CD4-positive, CD25-positive, alpha-beta regulatory T cell (primary cell): ENCODE results near the gene LY9. TPM values are rescaled to one million over a fixed set of nuclear protein-coding genes. Genes with fewer than 3 reads are reported as not detected.
A peak's percentile ranks its signal among the peaks of the same experiment; 100 is the strongest.

Experiments
- ATAC-seq, 2 donors: fragments of 150-1000 bp; cut with Tn5 transposase; one replicate each; pipeline ENCODE4 v1.10.0; 2021; ENCODE audit warnings: low read depth in 2 of 2, moderate number of reproducible peaks in 2 of 2, moderate library complexity in 1 of 2
- DNase-seq, 3 donors: peaks; one replicate each; pipeline versions ENCODE4 v3.0.0 to v3.0.0-alpha.2; 2012 to 2022; ENCODE audit warnings: mixed read lengths in 1 of 3
- H3K27ac ChIP-seq: one replicate; pipeline ENCODE4 v1.7.0; 2013; ENCODE audit warnings: mild to moderate bottlenecking, low read length; ENCODE audit not compliant: insufficient read depth, poor library complexity, severe bottlenecking
- H3K27me3 ChIP-seq: one replicate; pipeline ENCODE4 v1.7.0; 2013; ENCODE audit warnings: low read length; ENCODE audit not compliant: control insufficient read depth, insufficient read depth
- H3K36me3 ChIP-seq: one replicate; pipeline ENCODE4 v1.7.0; 2013; ENCODE audit warnings: mild to moderate bottlenecking, low read length, moderate library complexity; ENCODE audit not compliant: control insufficient read depth, insufficient read depth
- H3K4me1 ChIP-seq: 2 replicates; pipeline ENCODE4 v1.7.0; 2013; ENCODE audit warnings: mild to moderate bottlenecking, low read length; ENCODE audit not compliant: insufficient read depth, control insufficient read depth, poor library complexity, severe bottlenecking
- H3K4me3 ChIP-seq: one replicate; pipeline ENCODE4 v1.7.0; 2013; ENCODE audit warnings: low read depth, mild to moderate bottlenecking, low read length, moderate library complexity
- H3K9me3 ChIP-seq, 2 experiments: 1 replicate in 1 of 2; 2 replicates in 1 of 2; pipeline ENCODE4 v1.7.0; 2013; ENCODE audit warnings: low read length in 2 of 2, mild to moderate bottlenecking in 1 of 2, moderate library complexity in 1 of 2; ENCODE audit not compliant: control insufficient read depth in 2 of 2
- H3K27ac Mint-ChIP-seq, 3 donors: one replicate each; pipeline ENCODE4 v1.8.0; 2020 to 2022; ENCODE audit warnings: mild to moderate bottlenecking in 3 of 3, mixed read lengths in 3 of 3, moderate library complexity in 2 of 3
- H3K27me3 Mint-ChIP-seq: one replicate; pipeline ENCODE4 v1.8.0; 2022; ENCODE audit warnings: mild to moderate bottlenecking, mixed read lengths
- H3K36me3 Mint-ChIP-seq: one replicate; pipeline ENCODE4 v1.8.0; 2020; ENCODE audit warnings: mixed read lengths
- H3K4me1 Mint-ChIP-seq, 4 donors: one replicate each; pipeline ENCODE4 v1.8.0; 2020 to 2022; ENCODE audit warnings: mixed read lengths in 4 of 4, mild to moderate bottlenecking in 1 of 4
- H3K4me3 Mint-ChIP-seq, 4 donors: one replicate each; pipeline ENCODE4 v1.8.0; 2020 to 2022; ENCODE audit warnings: mild to moderate bottlenecking in 4 of 4, mixed read lengths in 4 of 4, moderate library complexity in 3 of 4
- H3K9me3 Mint-ChIP-seq, 7 donors: one replicate each; pipeline ENCODE4 v1.8.0; 2020 to 2022; ENCODE audit warnings: mixed read lengths in 7 of 7, mild to moderate bottlenecking in 3 of 7, moderate library complexity in 2 of 7
- polyA plus RNA-seq, 4 donors: library from polyadenylated mRNA; unstranded; fragments of 300-500 nt; fragmentation: Illumina TruSeq; gene quantifications; one replicate each; pipeline ENCODE4 v1.2.3, GENCODE V29; 2021
- total RNA-seq: library from RNA; stranded (reverse); gene quantifications from one replicate; pipeline ENCODE4 v1.2.3, GENCODE V29; 2022

LY9 gene
- total and polyA plus RNA-seq, 5 donors from 2014 or later = 105 to 147 (median 130) TPM

GRCh38 chr1:160855181-160855981 lies 59.4 kb downstream of the LY9 start:
- Histone ChIP-seq H3K27me3 (no peaks in the 10 kb centered on the region), H3K9me3 (no peaks in the 10 kb centered on the region), H3K4me3 (no peak overlapping the region), H3K27ac (no peak overlapping the region), H3K4me1 (peaks cover 7% of the 10 kb centered on the region), H3K36me3 (no peaks in the 10 kb centered on the region)
- H3K36me3 Mint-ChIP-seq = no peaks in the 10 kb centered on the region
- no peak overlapping the region for H3K4me3 Mint-ChIP-seq
- ATAC-seq = peak; percentile 28 to 31
- H3K27me3 Mint-ChIP-seq = peaks cover 7% of the 10 kb centered on the region
- peaks cover 0 to 2% (median 0%) of the 10 kb centered on the region in 4 donors for H3K4me1 Mint-ChIP-seq
- H3K27ac Mint-ChIP-seq = no peak overlapping the region
- DNase-seq = no peak
- peaks cover 0 to 2% (median 0%) of the 10 kb centered on the region in 7 donors for H3K9me3 Mint-ChIP-seq

- Mint-ChIP-seq H3K4me3 (no peak overlapping the region), H3K27me3 (peaks cover 10% of the 10 kb centered on the region), H3K27ac (no peak overlapping the region), H3K9me3 (peaks cover 0 to 2% (median 0%) of the 10 kb centered on the region in 7 donors), H3K36me3 (no peaks in the 10 kb centered on the region), H3K4me1 (peaks cover 0 to 2% (median 0%) of the 10 kb centered on the region in 4 donors)
- Histone ChIP-seq H3K4me1 (peaks cover 7% of the 10 kb centered on the region), H3K27me3 (no peaks in the 10 kb centered on the region), H3K27ac (no peak overlapping the region), H3K9me3 (no peaks in the 10 kb centered on the region), H3K4me3 (no peak overlapping the region), H3K36me3 (no peaks in the 10 kb centered on the region)
- ATAC-seq = no peak
- no peak for DNase-seq
These were observed 62.1 kb downstream of the LY9 start for GRCh38 chr1:160858097-160858496.

GRCh38 chr1:160858507-160858906 lies 62.5 kb downstream of the LY9 start:
- Histone ChIP-seq H3K36me3 (no peaks in the 10 kb centered on the region), H3K4me1 (peaks cover 7% of the 10 kb centered on the region), H3K27me3 (no peaks in the 10 kb centered on the region), H3K27ac (no peak overlapping the region), H3K9me3 (no peaks in the 10 kb centered on the region), H3K4me3 (no peak overlapping the region)
- H3K36me3 Mint-ChIP-seq = no peaks in the 10 kb centered on the region
- peaks cover 0 to 2% (median 0%) of the 10 kb centered on the region in 7 donors for H3K9me3 Mint-ChIP-seq
- H3K4me1 Mint-ChIP-seq = peaks cover 0 to 2% (median 0%) of the 10 kb centered on the region in 4 donors
- H3K27ac Mint-ChIP-seq = no peak overlapping the region
- no peak overlapping the region for H3K4me3 Mint-ChIP-seq
- no peak for DNase-seq
- no peak for ATAC-seq
- peaks cover 10% of the 10 kb centered on the region for H3K27me3 Mint-ChIP-seq

GRCh38 chr1:160859166-160859565 lies 63.2 kb downstream of the LY9 start:
- peaks cover 0 to 2% (median 0%) of the 10 kb centered on the region in 7 donors for H3K9me3 Mint-ChIP-seq
- H3K4me1 Mint-ChIP-seq = no peaks in the 10 kb centered on the region
- no peaks in the 10 kb centered on the region for H3K27me3 ChIP-seq
- DNase-seq (no peak), ATAC-seq (no peak)
- no peak overlapping the region for H3K4me3 ChIP-seq
- no peaks in the 10 kb centered on the region for H3K36me3 Mint-ChIP-seq
- H3K4me1 ChIP-seq = peaks cover 7% of the 10 kb centered on the region
- H3K27ac Mint-ChIP-seq = no peak overlapping the region
- peaks cover 10% of the 10 kb centered on the region for H3K27me3 Mint-ChIP-seq
- H3K4me3 Mint-ChIP-seq = no peak overlapping the region
- no peaks in the 10 kb centered on the region for H3K36me3 ChIP-seq
- H3K9me3 ChIP-seq = no peaks in the 10 kb centered on the region
- H3K27ac ChIP-seq = no peak overlapping the region

- Mint-ChIP-seq H3K9me3 (peaks cover 0 to 2% (median 0%) of the 10 kb centered on the region in 7 donors), H3K36me3 (no peaks in the 10 kb centered on the region), H3K4me3 (no peak overlapping the region), H3K27ac (peak overlapping the region in 1 of 3 donors; percentile 41), H3K27me3 (peaks cover 10% of the 10 kb centered on the region), H3K4me1 (no peaks in the 10 kb centered on the region)
- Histone ChIP-seq H3K27me3 (no peaks in the 10 kb centered on the region), H3K4me1 (no peaks in the 10 kb centered on the region), H3K27ac (no peak overlapping the region), H3K9me3 (no peaks in the 10 kb centered on the region), H3K4me3 (no peak overlapping the region), H3K36me3 (no peaks in the 10 kb centered on the region)
- DNase-seq (no peak), ATAC-seq (no peak)
These were observed 65.0 kb downstream of the LY9 start for GRCh38 chr1:160860840-160861505.

GRCh38 chr1:160862203-160863060 lies 66.5 kb downstream of the LY9 start, which contains the start of gene CD244:
Gene CD244 (minus strand): TSS chr1:160862887. CDS start chr1:160862677, 210 bp downstream.
- Mint-ChIP-seq H3K9me3 (peaks cover 0 to 2% (median 0%) of the 10 kb centered on the region in 7 donors), H3K36me3 (no peaks in the 10 kb centered on the region), H3K4me3 (no peak within 1 kb of the TSS), H3K4me1 (no peaks in the 10 kb centered on the region), H3K27ac (peak within 1 kb of the TSS in 1 of 3 donors; percentile 6), H3K27me3 (peaks cover 10% of the 10 kb centered on the region)
- Histone ChIP-seq H3K4me1 (no peaks in the 10 kb centered on the region), H3K36me3 (no peaks in the 10 kb centered on the region), H3K27ac (no peak within 1 kb of the TSS), H3K4me3 (no peak within 1 kb of the TSS), H3K9me3 (no peaks in the 10 kb centered on the region), H3K27me3 (no peaks in the 10 kb centered on the region)
- ATAC-seq = peak; percentile 64 to 71
- DNase-seq = peak in 1 of 3 donors; percentile 14

GRCh38 chr1:160863061-160863773 lies 67.2 kb downstream of the LY9 start:
- DNase-seq (no peak), ATAC-seq (no peak)
- Histone ChIP-seq H3K36me3 (no peaks in the 10 kb centered on the region), H3K27me3 (no peaks in the 10 kb centered on the region), H3K27ac (no peak overlapping the region), H3K4me1 (no peaks in the 10 kb centered on the region), H3K9me3 (no peaks in the 10 kb centered on the region), H3K4me3 (no peak overlapping the region)
- peaks cover 10% of the 10 kb centered on the region for H3K27me3 Mint-ChIP-seq
- H3K27ac Mint-ChIP-seq = peak overlapping the region in 1 of 3 donors; percentile 6
- H3K4me3 Mint-ChIP-seq = no peak overlapping the region
- H3K4me1 Mint-ChIP-seq = no peaks in the 10 kb centered on the region
- H3K36me3 Mint-ChIP-seq = no peaks in the 10 kb centered on the region
- peaks cover 0 to 2% (median 0%) of the 10 kb centered on the region in 7 donors for H3K9me3 Mint-ChIP-seq
